Body of pancreas (tissue), 4 donors: ENCODE data around the gene IFIT5. TPM values are rescaled to one million over a fixed set of nuclear protein-coding genes. Genes with fewer than 3 reads are reported as not detected.
"Not testable (repeated sequence)": the region's sequence is repeated elsewhere in the genome, so short reads cannot be mapped to it uniquely, and the experiment has no call there.

Experiments used
- ATAC-seq: fragments of 150-250 bp; one replicate; pipeline ENCODE4 v1.9.1; 2016
- DNase-seq, 4 donors: peaks; one replicate each; pipeline ENCODE4 v3.0.0-alpha.2; 2019
- H3K27ac ChIP-seq, 4 donors: fragments of 200-600 bp; sonication (generic); 1 replicate in 3 of 4; 2 replicates in 1 of 4; pipeline versions ENCODE4 v1.5.1 to v1.6.1; 2016 to 2019; ENCODE audit warnings: mild to moderate bottlenecking in 1 of 4, mixed read lengths in 1 of 4, moderate library complexity in 1 of 4
- H3K27me3 ChIP-seq, 2 donors: fragments of 200-600 bp; sonication (generic); one replicate each; pipeline ENCODE4 v1.6.0; 2016; ENCODE audit warnings: mild to moderate bottlenecking in 1 of 2
- H3K36me3 ChIP-seq, 2 donors: fragments of 200-600 bp; sonication (generic); replicated peaks in 1 of 2; 2 replicates each; pipeline ENCODE4 v1.5.1; 2016; ENCODE audit warnings: low read depth in 2 of 2; ENCODE audit not compliant: insufficient read depth in 1 of 2
- H3K4me1 ChIP-seq: fragments of 200-600 bp; sonication (generic); one replicate; pipeline ENCODE4 v1.6.0; 2016
- H3K4me3 ChIP-seq, 2 donors: fragments of 200-600 bp; sonication (generic); 1 replicate in 1 of 2; 2 replicates in 1 of 2; pipeline ENCODE4 v1.5.1; 2016 to 2019
- H3K9me3 ChIP-seq, 3 donors: fragments of 200-600 bp; sonication (generic); 1 replicate in 2 of 3; 2 replicates in 1 of 3; pipeline ENCODE4 v1.5.1; 2016
- CTCF ChIP-seq, 7 experiments: fragments of 450-650 bp in 4 of 7; fragments of 200-600 bp in 3 of 7; sonication (generic) in 3 of 7; IDR thresholded peaks; one replicate each; pipeline ENCODE4 v1.5.1; 2016 to 2019; ENCODE audit warnings: antibody characterized with exemption in 7 of 7
- POLR2A ChIP-seq, 3 donors: fragments of 450-650 bp; IDR thresholded peaks; one replicate each; pipeline ENCODE4 v1.6.1; 2016; ENCODE audit warnings: antibody characterized with exemption in 3 of 3, mild to moderate bottlenecking in 2 of 3
- WGBS, 2 donors: methylation state at CpG; one replicate each; pipeline ENCODE4 v1.1.5; 2017; 5-methylcytosine and 5-hydroxymethylcytosine counted together
- intact Hi-C: fragments of 100-400 bp; cut with DNase I; formaldehyde crosslinking; loops from one replicate; pipeline ENCODE4 v1.15.1; 2023
- total RNA-seq, 2 donors: library from RNA; depleted of rRNA; stranded (reverse); fragments of >200 nt; gene quantifications; one replicate each; pipeline ENCODE4 v1.1.0, GENCODE V29; 2016

Gene IFIT5
- total RNA-seq, 2 donors from 2014 or later: 1.6 to 11.7 TPM

- H3K27ac ChIP-seq: no peak overlapping the region
- no peaks in the 10 kb centered on the region for H3K36me3 ChIP-seq
- H3K9me3 ChIP-seq: no peaks in the 10 kb centered on the region
- ATAC-seq (no peak), DNase-seq (no peak)
- WGBS, 2 donors: 19 to 20% methylated on average over 1 of the region's 1 CpG
- peaks cover 22% of the 10 kb centered on the region for H3K4me1 ChIP-seq
- no peak overlapping the region for H3K4me3 ChIP-seq
- no peaks in the 10 kb centered on the region for H3K27me3 ChIP-seq
- TF ChIP-seq CTCF (IDR thresholded peaks at IDR 0.05) (no peak), POLR2A (IDR thresholded peaks at IDR 0.05) (no peak)
- intact Hi-C loops: loop anchor here (5.0 kb wide), 1 partner anchor 133 kb away; no protein-coding TSS in a partner anchor
Measured at GRCh38 chr10:89428877-89429276, 14.5 kb downstream of the IFIT5 start.

DNA sequence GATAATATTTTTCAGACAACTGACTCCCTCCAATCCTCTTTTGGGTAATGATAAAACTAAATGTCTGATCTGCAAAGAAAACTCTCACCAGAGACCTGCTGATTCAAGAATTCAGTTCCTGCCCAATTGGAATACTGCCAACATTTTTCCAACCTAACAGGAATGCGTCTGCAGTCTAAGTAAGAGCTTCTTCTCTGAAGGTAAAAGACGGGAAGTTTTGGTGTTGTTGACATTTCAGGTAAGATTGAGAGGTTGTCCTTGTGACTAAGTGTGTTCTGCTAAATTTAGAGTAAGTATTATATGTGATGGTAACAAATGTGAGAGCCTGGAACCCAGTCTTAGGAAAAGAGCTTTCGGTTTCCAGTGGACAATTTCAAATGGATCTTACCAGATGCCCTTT is 17.6 kb downstream of the IFIT5 start:
- Histone ChIP-seq H3K4me3 (no peak overlapping the region), H3K4me1 (peaks cover 11% of the 10 kb centered on the region), H3K27me3 (no peaks in the 10 kb centered on the region), H3K36me3 (no peaks in the 10 kb centered on the region), H3K27ac (no peak overlapping the region), H3K9me3 (no peaks in the 10 kb centered on the region)
- peak in 2 of 4 donors; percentile 27 to 31 for DNase-seq
- 45 to 48% methylated on average over 3 of the region's 3 CpGs for WGBS, 2 donors
- intact Hi-C loops: no loop called here
- TF ChIP-seq CTCF (IDR thresholded peaks at IDR 0.05) (no peak), POLR2A (IDR thresholded peaks at IDR 0.05) (no peak)
- peak; percentile 38 for ATAC-seq

GRCh38 chr10:89438525-89438924 is 24.2 kb downstream of the IFIT5 start:
- TF ChIP-seq CTCF (IDR thresholded peaks at IDR 0.05) (no peak), POLR2A (IDR thresholded peaks at IDR 0.05) (no peak)
- Histone ChIP-seq H3K4me1 (peaks cover 8% of the 10 kb centered on the region), H3K9me3 (no peaks in the 10 kb centered on the region), H3K27ac (no peak overlapping the region), H3K4me3 (no peak overlapping the region), H3K36me3 (no peaks in the 10 kb centered on the region), H3K27me3 (no peaks in the 10 kb centered on the region)
- intact Hi-C loops: no loop called here
- no peak for DNase-seq
- no peak for ATAC-seq
- 93 to 94% methylated on average over 4 of the region's 4 CpGs for WGBS, 2 donors

GRCh38 chr10:89440226-89441009 is 26.1 kb downstream of the IFIT5 start:
- intact Hi-C loops: no loop called here
- peaks cover 8% of the 10 kb centered on the region for H3K4me1 ChIP-seq
- no peak for TF ChIP-seq CTCF (IDR thresholded peaks at IDR 0.05)
- TF ChIP-seq POLR2A (IDR thresholded peaks at IDR 0.05): no peak
- 41 to 92% methylated on average over 4 of the region's 4 CpGs for WGBS, 2 donors
- H3K27ac ChIP-seq: no peak overlapping the region
- no peaks in the 10 kb centered on the region for H3K27me3 ChIP-seq
- no peaks in the 10 kb centered on the region for H3K36me3 ChIP-seq
- DNase-seq (peak in 2 of 4 donors; percentile 69 to 85), ATAC-seq (peak; percentile 77)
- H3K9me3 ChIP-seq: no peaks in the 10 kb centered on the region
- H3K4me3 ChIP-seq: no peak overlapping the region

DNA sequence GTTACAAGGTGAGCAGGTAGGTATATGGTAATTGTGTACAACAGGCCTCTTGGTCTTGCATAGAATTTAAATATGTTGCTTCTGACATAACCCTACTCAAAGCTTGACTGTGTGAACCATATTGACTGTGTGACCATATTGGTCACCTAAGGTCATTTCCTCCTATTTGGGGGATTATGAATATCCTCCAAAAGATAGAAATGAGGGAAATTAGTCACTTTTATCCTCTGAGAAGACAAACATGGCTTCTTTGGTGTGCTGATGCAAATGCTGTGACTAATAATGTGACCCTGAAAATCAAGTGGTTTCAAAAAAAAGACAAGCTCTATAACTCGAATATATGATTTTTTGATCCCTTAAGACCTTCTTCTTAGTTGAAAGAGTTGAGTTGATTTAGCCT is 27.9 kb downstream of the IFIT5 start:
- WGBS, 2 donors: 65 to 76% methylated on average over 1 of the region's 1 CpG
- ATAC-seq: no peak
- Histone ChIP-seq H3K36me3 (no peaks in the 10 kb centered on the region), H3K4me1 (peaks cover 8% of the 10 kb centered on the region), H3K27me3 (no peaks in the 10 kb centered on the region), H3K4me3 (no peak overlapping the region), H3K27ac (no peak overlapping the region), H3K9me3 (no peaks in the 10 kb centered on the region)
- intact Hi-C loops: no loop called here
- DNase-seq: no peak
- no peak for TF ChIP-seq POLR2A (IDR thresholded peaks at IDR 0.05)
- TF ChIP-seq CTCF (IDR thresholded peaks at IDR 0.05): no peak

GRCh38 chr10:89444819-89445218 is 30.5 kb downstream of the IFIT5 start:
- H3K9me3 ChIP-seq, H3K27me3 ChIP-seq, H3K4me1 ChIP-seq, DNase-seq, H3K27ac ChIP-seq, intact Hi-C loops, H3K4me3 ChIP-seq, ATAC-seq, H3K36me3 ChIP-seq: not testable (repeated sequence)
- WGBS, 2 donors: 98% methylated on average over 7 of the region's 7 CpGs
